Fibroblast of villous mesenchyme (primary cell): Measurements from ENCODE around the gene VOPP1. TPM values are rescaled to one million over a fixed set of nuclear protein-coding genes. Genes with fewer than 3 reads are reported as not detected.

Source experiments
- DNase-seq: peaks from one replicate; pipeline ENCODE4 v3.0.0-alpha.2; 2010; ENCODE audit warnings: low read depth
- H3K4me3 ChIP-seq: 2 replicates; pipeline ENCODE4 v1.5.1; 2011; ENCODE audit warnings: low read depth, mild to moderate bottlenecking, low read length
- CTCF ChIP-seq: IDR thresholded peaks from 2 replicates; pipeline ENCODE4 v1.5.1; 2012; ENCODE audit warnings: low read depth, mild to moderate bottlenecking, low read length; ENCODE audit not compliant: insufficient read depth
- total RNA-seq: library from RNA; depleted of rRNA; stranded (reverse); fragments of >200 nt; gene quantifications from 2 replicates; pipeline ENCODE4 v1.2.3, GENCODE V29; 2012

The VOPP1 gene
- total RNA-seq, 1 donor: 81.2 TPM

GRCh38 chr7:55575733-55576132, 3.4 kb upstream of the VOPP1 start:
- DNase-seq: no peak
- TF ChIP-seq CTCF: no peak
- no peak overlapping the region for H3K4me3 ChIP-seq

DNA sequence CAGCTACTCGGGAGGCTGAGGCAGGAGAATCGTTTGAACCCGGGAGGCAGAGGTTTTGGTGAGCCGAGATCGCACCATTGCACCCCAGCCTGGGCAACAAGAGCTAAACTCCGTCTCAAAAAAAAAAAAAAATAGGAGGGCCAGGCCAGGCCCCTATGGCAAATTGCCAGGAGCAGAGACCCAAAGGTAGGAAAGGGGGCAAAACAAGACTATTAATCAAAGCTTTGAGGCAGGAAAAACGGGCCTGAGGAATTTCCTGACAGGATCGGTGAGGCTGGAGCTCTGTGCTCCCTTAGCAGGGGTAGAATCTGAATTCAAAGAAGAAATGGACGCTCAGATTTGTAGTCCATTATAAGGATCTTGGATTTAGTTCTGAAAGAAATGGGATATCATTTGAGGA, 2.8 kb upstream of the VOPP1 start:
- no peak overlapping the region for H3K4me3 ChIP-seq
- no peak for TF ChIP-seq CTCF
- no peak for DNase-seq

DNA sequence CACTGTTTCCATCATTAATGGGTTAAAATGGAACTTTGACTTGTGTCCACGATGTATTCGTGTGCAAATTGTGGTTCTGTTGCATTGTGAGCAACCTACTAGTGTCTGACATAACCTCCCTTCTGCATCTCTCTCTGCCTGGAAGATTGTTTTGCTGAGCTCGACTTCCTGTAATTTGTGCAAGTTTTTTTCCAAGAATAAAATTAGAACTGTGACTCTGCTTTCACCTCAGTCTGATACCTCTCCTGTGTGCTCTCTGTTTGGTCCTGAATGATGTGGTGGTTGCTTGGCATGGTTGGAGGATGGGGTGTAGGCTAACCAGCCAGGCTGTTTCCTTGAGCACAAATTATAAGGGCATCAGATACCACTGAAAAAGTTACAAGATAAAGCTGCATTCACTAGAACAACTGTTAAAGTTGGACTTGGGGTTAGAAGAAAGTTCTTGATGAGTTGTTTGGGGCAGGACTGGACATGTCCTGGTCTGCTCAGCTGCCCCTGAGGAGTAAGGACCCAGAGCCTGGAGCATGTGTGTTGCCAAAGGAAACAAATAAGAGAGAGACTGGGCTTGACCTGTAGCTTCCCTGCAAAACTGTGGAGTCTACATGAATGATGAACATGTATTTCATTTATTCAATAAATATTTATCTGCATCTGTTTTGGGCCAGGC, 1.9 kb upstream of the VOPP1 start:
- peak; percentile 19 for DNase-seq
- H3K4me3 ChIP-seq: no peak overlapping the region
- no peak for TF ChIP-seq CTCF

DNA sequence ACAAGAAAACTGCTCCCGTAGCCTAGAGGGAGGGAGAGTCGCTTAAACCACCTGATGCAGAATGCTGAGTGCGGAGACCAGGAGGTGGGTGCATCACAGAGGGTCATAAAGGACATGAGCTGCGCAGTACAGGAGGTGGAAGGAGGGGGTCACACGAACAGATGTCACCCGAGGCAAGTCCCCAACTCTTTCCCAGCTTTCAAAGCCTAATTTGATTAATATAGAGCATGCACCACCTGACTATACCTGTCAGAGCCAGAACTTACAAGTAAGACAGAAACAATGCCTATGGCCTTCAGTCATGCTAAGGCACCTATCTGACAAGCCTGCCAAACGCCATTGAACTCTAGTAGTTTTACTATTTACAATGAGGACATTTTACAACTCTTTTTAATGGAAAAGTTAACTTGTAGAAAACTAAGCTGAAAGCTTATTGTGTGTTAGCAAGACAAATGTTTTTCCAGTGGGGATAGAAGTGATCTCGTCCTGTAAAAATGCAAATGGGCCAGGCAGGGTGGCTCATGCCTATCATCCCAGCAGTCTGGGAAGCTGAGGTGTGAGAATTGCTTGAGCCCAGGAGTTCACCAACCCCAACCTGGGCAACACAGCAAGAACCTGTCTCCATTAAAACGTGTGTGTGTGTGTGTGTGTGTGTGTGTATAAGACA, 1.1 kb upstream of the VOPP1 start:
- peak overlapping the region; percentile 69 for H3K4me3 ChIP-seq
- TF ChIP-seq CTCF: no peak
- DNase-seq: no peak

DNA sequence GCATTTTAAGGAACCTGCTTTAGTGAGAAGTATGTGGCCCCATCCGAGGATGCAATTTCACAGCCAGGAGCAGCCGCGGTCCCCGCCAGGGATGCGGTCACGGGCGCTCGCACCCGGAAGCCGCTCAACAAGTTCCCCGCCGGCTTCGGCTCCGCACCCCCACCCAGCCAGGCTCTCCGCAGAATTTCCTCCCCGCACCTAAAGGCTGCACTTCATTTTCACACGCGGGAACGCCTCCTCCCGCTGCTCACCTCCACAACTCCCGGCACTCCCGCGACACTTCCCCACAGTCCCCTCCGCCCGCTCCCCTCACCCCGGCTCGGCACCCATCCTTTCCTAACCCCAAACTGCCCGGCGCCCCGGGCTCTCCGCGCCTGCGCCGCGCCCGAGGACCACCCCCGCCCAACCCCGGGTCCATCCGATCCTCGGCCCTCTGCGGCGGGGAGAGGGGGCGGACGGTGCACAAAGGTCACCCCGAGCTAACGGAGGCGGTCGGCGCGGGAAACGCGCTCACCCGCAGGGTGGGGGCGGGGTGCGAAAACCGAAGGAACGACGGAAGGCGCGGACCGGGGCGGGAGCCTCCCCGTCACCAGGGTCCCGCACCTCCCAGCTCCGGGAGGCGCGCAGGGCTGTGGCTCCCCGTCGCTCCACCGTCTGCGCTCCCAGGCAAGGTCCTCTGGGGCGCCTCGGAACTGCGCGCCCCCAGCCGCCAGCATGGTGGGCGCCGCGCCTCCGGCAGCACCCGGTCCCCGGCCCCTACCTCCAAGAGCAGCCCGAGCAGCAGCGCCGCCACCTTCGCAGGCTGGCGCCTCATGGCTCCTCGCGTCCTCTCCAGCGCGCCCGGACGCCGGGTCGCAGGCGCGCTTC, 558 bp downstream of the VOPP1 start:
- H3K4me3 ChIP-seq: peak overlapping the region; percentile 86
- TF ChIP-seq CTCF: no peak
- peak; percentile 60 for DNase-seq

DNA sequence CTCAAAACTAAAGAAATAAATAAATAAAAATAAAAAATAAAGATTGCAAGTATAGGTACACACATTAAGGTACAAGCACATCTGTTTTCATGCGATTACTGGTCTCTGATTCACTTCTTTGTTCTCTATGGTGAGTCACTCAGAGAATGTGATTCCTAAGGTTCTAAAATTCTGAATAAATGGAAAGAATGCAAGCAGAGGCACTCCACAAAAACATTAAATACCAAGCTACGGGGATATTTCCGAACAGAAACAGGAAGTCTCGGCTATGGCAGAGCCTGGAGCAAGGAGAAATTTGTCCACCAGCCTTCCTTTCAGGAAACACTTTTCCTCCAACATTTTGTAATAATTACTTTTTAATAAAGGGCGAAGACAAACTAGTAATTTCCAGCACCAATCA, 1.4 kb downstream of the VOPP1 start:
- peak overlapping the region; percentile 86 for H3K4me3 ChIP-seq
- no peak for TF ChIP-seq CTCF
- peak; percentile 55 for DNase-seq
